ENCODE data around the gene SNAP25.

The SNAP25 gene

GRCh38 chr20:10350188-10350842 is 131.7 kb downstream of the SNAP25 start:
- DNase-seq (ENCODE audit: low read depth, low spot score) = no peak
- no peak for TF ChIP-seq CTCF (IDR thresholded peaks at IDR 0.05; ENCODE audit: insufficient read depth, low read length, missing control alignments)
- ChIA-PET CTCF (no interaction called here), POLR2A (no interaction called here)
- no peak overlapping the region for H3K4me3 ChIP-seq (ENCODE audit: low read depth, low read length)

GRCh38 chr20:10352934-10353824 is 134.5 kb downstream of the SNAP25 start:
- TF ChIP-seq CTCF (IDR thresholded peaks at IDR 0.05; ENCODE audit: insufficient read depth, low read length, missing control alignments) = no peak
- POLR2A ChIA-PET = no interaction called here
- CTCF ChIA-PET = interaction anchor here (1.1 kb wide), 1 partner anchor 263 kb away, joined by 3 read pairs; no protein-coding TSS in a partner anchor
- H3K4me3 ChIP-seq (ENCODE audit: low read depth, low read length) = no peak overlapping the region
- no peak for DNase-seq (ENCODE audit: low read depth, low spot score)

- CTCF ChIA-PET = no interaction called here
- TF ChIP-seq CTCF (IDR thresholded peaks at IDR 0.05; ENCODE audit: insufficient read depth, low read length, missing control alignments) = no peak
- DNase-seq (ENCODE audit: low read depth, low spot score) = no peak
- POLR2A ChIA-PET = no interaction called here
- no peak overlapping the region for H3K4me3 ChIP-seq (ENCODE audit: low read depth, low read length)
These were observed 138.0 kb downstream of the SNAP25 start for GRCh38 chr20:10356628-10357027.

Data from AG04449 (cell line).